Esophagus squamous epithelium (tissue), 5 donors: ENCODE measurements around the gene CCDC201. TPM values are rescaled to one million over a fixed set of nuclear protein-coding genes. Genes with fewer than 3 reads are reported as not detected.
"Not testable (repeated sequence)": the region's sequence is repeated elsewhere in the genome, so short reads cannot be mapped to it uniquely, and the experiment has no call there.

Source experiments
- DNase-seq: peaks from one replicate; lab custom pipeline; 2025; lab: John Stamatoyannopoulos, UW
- H3K27ac ChIP-seq, 4 donors: fragments of 200-600 bp; sonication (generic); one replicate each; pipeline ENCODE4 v1.5.1; 2016 to 2019; ENCODE audit warnings: mild to moderate bottlenecking in 1 of 4
- H3K27me3 ChIP-seq, 4 donors: fragments of 200-600 bp; sonication (generic); 1 replicate in 3 of 4; 2 replicates in 1 of 4; pipeline versions ENCODE4 v1.5.1 to v1.6.0; 2017 to 2021; ENCODE audit warnings: antibody characterized with exemption in 1 of 4
- H3K36me3 ChIP-seq, 3 donors: fragments of 200-600 bp; sonication (generic); one replicate each; pipeline ENCODE4 v1.5.1; 2016 to 2019
- H3K4me1 ChIP-seq, 3 donors: fragments of 200-600 bp; sonication (generic); one replicate each; pipeline ENCODE4 v1.5.1; 2017 to 2019
- H3K4me3 ChIP-seq, 4 donors: fragments of 200-600 bp; sonication (generic); 1 replicate in 3 of 4; 2 replicates in 1 of 4; pipeline ENCODE4 v1.5.1; 2016 to 2019; ENCODE audit warnings: mild to moderate bottlenecking in 2 of 4, moderate library complexity in 1 of 4
- H3K9me3 ChIP-seq, 3 donors: fragments of 200-600 bp; sonication (generic); one replicate each; pipeline ENCODE4 v1.5.1; 2016 to 2019
- CTCF ChIP-seq, 6 experiments: fragments of 450-650 bp in 4 of 6; fragments of 200-600 bp in 2 of 6; sonication (generic) in 2 of 6; IDR thresholded peaks; one replicate each; pipeline ENCODE4 v1.5.1; 2016 to 2019; ENCODE audit warnings: antibody characterized with exemption in 6 of 6, mild to moderate bottlenecking in 4 of 6, moderate library complexity in 4 of 6
- POLR2A ChIP-seq, 4 donors: fragments of 450-650 bp; IDR thresholded peaks; one replicate each; pipeline ENCODE4 v1.6.1; 2017; ENCODE audit warnings: antibody characterized with exemption in 4 of 4, mild to moderate bottlenecking in 4 of 4, moderate library complexity in 3 of 4
- WGBS, 2 donors: methylation state at CpG; one replicate each; pipeline ENCODE4 v1.1.5; 2018; 5-methylcytosine and 5-hydroxymethylcytosine counted together
- intact Hi-C: fragments of 100-400 bp; cut with DNase I; formaldehyde crosslinking; loops from one replicate; pipeline ENCODE4 v1.15.0; 2022
- small RNA-seq, 4 donors: library from RNA; depleted of rRNA; stranded (forward); fragments of <200 nt; gene quantifications; one replicate each; pipeline ENCODE3, GENCODE V24; 2016
- total RNA-seq, 4 donors: library from RNA; depleted of rRNA; stranded (reverse); fragments of >200 nt; gene quantifications; one replicate each; pipeline ENCODE4 v1.1.0, GENCODE V29; 2016
- donor health status: DM: yes; HTN: yes; CAD: no.

Gene CCDC201
- total RNA-seq, 4 donors from 2014 or later = not detected

GRCh38 chr7:45812946-45813345 lies 59.9 kb downstream of the CCDC201 start:
- intact Hi-C loops = no loop called here
- Histone ChIP-seq H3K4me3 (no peak overlapping the region), H3K27me3 (no peaks in the 10 kb centered on the region), H3K27ac (no peak overlapping the region), H3K36me3 (peaks cover 0 to 11% (median 0%) of the 10 kb centered on the region in 3 donors), H3K4me1 (no peaks in the 10 kb centered on the region), H3K9me3 (no peaks in the 10 kb centered on the region)
- 87 to 94% methylated on average over 11 to 24 of the region's 24 CpGs for WGBS, 2 donors
- no peak for DNase-seq
- TF ChIP-seq POLR2A (IDR thresholded peaks at IDR 0.05) (no peak), CTCF (IDR thresholded peaks at IDR 0.05) (no peak)

DNA sequence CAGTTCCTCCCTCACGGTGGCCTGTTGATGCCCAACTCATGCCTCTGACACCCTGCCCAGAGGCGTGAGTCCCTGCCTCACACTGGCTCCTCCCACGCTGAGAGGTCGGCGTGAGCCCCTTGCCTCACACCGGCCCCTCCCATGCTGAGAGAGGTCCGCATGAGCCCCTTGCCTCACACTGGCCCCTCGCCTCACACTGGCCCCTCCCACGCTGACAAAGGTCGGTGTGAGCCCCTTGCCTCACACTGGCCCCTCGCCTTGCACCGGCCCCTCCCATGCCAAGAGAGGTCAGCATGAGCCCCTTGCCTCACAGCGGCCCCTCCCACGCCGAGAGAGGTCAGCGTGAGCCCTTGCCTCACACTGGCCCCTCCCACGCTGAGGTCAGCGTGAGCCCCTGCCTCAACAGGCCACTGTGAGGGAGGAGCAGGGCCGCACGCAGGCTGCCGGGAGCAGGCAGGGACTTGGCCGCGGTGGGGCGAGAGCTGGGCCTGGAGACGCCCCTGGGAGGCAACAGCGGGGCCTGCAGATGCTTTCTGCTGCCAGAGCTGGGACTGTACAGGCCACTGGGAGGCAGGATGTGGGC lies 61.1 kb downstream of the CCDC201 start:
- peaks cover 0 to 11% (median 0%) of the 10 kb centered on the region in 3 donors for H3K36me3 ChIP-seq

DNA sequence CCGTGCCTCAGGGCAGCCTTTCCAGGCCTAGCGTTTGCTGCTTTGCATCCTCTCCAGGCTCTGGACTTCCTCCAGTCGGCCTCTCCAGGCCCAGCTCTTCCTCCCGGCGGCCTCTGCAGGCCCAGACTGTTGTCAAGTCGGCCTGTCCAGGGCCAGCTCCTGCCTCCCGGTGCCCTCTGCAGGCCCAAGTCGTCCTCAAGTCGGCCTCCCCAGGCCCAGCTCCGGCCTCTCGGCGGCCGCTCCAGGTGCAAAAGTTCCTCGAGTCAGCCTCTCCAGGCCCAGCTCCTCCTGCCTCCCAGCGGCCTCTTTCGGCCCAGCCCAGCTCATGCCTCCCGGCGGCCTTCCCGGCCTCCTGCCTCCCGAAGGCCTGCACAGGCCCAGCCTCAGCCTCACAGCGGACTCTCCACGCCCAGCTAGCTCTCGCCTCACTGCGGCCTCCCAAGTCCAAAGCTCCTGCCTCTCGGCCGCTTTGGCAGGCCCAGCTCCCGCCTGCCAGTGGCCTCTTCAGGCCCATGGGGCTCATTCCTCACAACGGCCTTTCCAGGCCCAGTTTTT lies 62.4 kb downstream of the CCDC201 start:
- H3K27me3 ChIP-seq, DNase-seq, H3K27ac ChIP-seq, H3K9me3 ChIP-seq, H3K4me3 ChIP-seq, intact Hi-C loops, H3K4me1 ChIP-seq: not testable (repeated sequence)
- H3K36me3 ChIP-seq = peaks cover 0 to 12% (median 0%) of the 10 kb centered on the region in 3 donors
- WGBS, 2 donors = 89 to 93% methylated on average over 12 to 19 of the region's 28 CpGs

More for the DNA sequence above, 61.1 kb downstream of the CCDC201 start:
- H3K27ac ChIP-seq, H3K4me1 ChIP-seq, intact Hi-C loops, DNase-seq, H3K27me3 ChIP-seq, H3K9me3 ChIP-seq, H3K4me3 ChIP-seq: not testable (repeated sequence)
- WGBS, 2 donors = 78 to 93% methylated on average over 7 to 10 of the region's 26 CpGs

Small RNAs within 50 kb of the gene (small RNA-seq; reads per million reads assigned to genes)
- gene RNU6-326P = 0 reads per million in 4 donors

Other genes starting within 250 kb of the CCDC201 start
- gene IGFBP1, start 15.4 kb upstream of the CCDC201 start, total RNA-seq = not detected
- gene IGFBP3, start 48.2 kb upstream of the CCDC201 start, total RNA-seq = 10 to 100 TPM; 11.8 to 68.4 (median 47.9) TPM